HepG2 (cell line): ENCODE results near the gene SYNGAP1. TPM values are rescaled to one million over a fixed set of nuclear protein-coding genes. Genes with fewer than 3 reads are reported as not detected.
A peak's percentile ranks its signal among the peaks of the same experiment; 100 is the strongest.

Experiments
- ATAC-seq: fragments of 200-7000 bp; cut with Tn5 transposase; 3 replicates; pipeline ENCODE4 v1.9.1; 2020; ENCODE audit warnings: mild to moderate bottlenecking, moderate library complexity
- BruUV-seq: library from RNA; stranded (reverse); fragments of 400-500 nt; replicated peaks from 2 replicates; lab custom pipeline; 2021; lab: Mats Ljungman, UMichigan
- CTCF ChIA-PET: fragments of 300-600 bp; formaldehyde crosslinking; extraction: SDS; loops from one replicate; lab custom pipeline; 2021; ENCODE audit warnings: low total read pairs, inconsistent platforms, low intra/inter-chr PET ratio; lab: Yijun Ruan, JAX
- POLR2A ChIA-PET: fragments of 350-600 bp; sonication (Branson Sonifier 250); formaldehyde crosslinking; loops from one replicate; lab custom pipeline; 2020; ENCODE audit warnings: antibody characterized with exemption, inconsistent platforms; lab: Yijun Ruan, JAX
- DNase-seq: peaks from one replicate; pipeline ENCODE4 v3.0.0-alpha.2; 2015; ENCODE audit warnings: low spot score
- FAIRE-seq: peaks from 3 replicates; lab custom pipeline; 2011; peaks lifted over from hg19 to GRCh38; lab: Jason Lieb, UNC
- H2AFZ ChIP-seq: one replicate; pipeline ENCODE4 v1.6.1; 2011; ENCODE audit warnings: low read length, inconsistent platforms
- H3K27ac ChIP-seq: fragments of 300-600 bp; 3 replicates; pipeline ENCODE4 v1.8.0; 2011; ENCODE audit warnings: mixed run types, mild to moderate bottlenecking, mixed read lengths, low read length, inconsistent platforms; ENCODE audit not compliant: insufficient read depth; ENCODE audit errors: extremely low read length
- H3K27me3 ChIP-seq, 2 experiments: fragments of 200-600 bp in 1 of 2; 2 replicates in 1 of 2; 3 replicates in 1 of 2; pipeline versions ENCODE4 v1.6.0 to v1.8.0; 2011; ENCODE audit warnings: low read length in 2 of 2, mild to moderate bottlenecking in 2 of 2, moderate library complexity in 2 of 2, inconsistent platforms in 1 of 2; ENCODE audit not compliant: insufficient read depth in 2 of 2, control insufficient read depth in 1 of 2
- H3K36me3 ChIP-seq, 2 experiments: fragments of 200-600 bp in 1 of 2; replicated peaks in 1 of 2; 2 replicates in 1 of 2; 3 replicates in 1 of 2; pipeline versions ENCODE4 v1.5.1 to v1.8.0; 2011; ENCODE audit warnings: low read length in 2 of 2, inconsistent platforms in 1 of 2; ENCODE audit not compliant: insufficient read depth in 2 of 2, control insufficient read depth in 1 of 2
- H3K4me1 ChIP-seq: 2 replicates; pipeline ENCODE4 v1.5.1; 2012; ENCODE audit warnings: low read length, inconsistent platforms; ENCODE audit not compliant: insufficient read depth
- H3K4me2 ChIP-seq: 2 replicates; pipeline ENCODE4 v1.6.0; 2011; ENCODE audit warnings: low read depth, low read length, inconsistent platforms
- H3K4me3 ChIP-seq, 3 experiments: fragments of 200-600 bp in 1 of 3; sonication (generic), shearing (Covaris generic) in 1 of 3; replicated peaks in 1 of 3; 2 replicates each; pipeline ENCODE4 v1.5.1; 2011 to 2016; ENCODE audit warnings: low read length in 3 of 3, inconsistent platforms in 2 of 3, low read depth in 2 of 3, mild to moderate bottlenecking in 2 of 3, control low read depth in 1 of 3, mixed read lengths in 1 of 3; ENCODE audit not compliant: insufficient read depth in 1 of 3
- H3K79me2 ChIP-seq: one replicate; pipeline ENCODE4 v1.6.1; 2011; ENCODE audit warnings: low read length, inconsistent platforms; ENCODE audit not compliant: insufficient read depth
- H3K9ac ChIP-seq: 2 replicates; pipeline ENCODE4 v1.6.0; 2011; ENCODE audit warnings: mild to moderate bottlenecking, low read depth, low read length, inconsistent platforms; ENCODE audit not compliant: insufficient read depth
- H3K9me3 ChIP-seq: 2 replicates; pipeline ENCODE4 v1.5.1; 2012; ENCODE audit warnings: mild to moderate bottlenecking, low read length
- H4K20me1 ChIP-seq: 2 replicates; pipeline ENCODE4 v1.6.0; 2011; ENCODE audit warnings: inconsistent platforms, mild to moderate bottlenecking, low read length, moderate library complexity; ENCODE audit not compliant: insufficient read depth
- STAG1 ChIP-seq: sonication (generic); formaldehyde crosslinking; IDR thresholded peaks from 2 replicates; pipeline ENCODE4 v1.4.0; 2020; ENCODE audit warnings: missing genetic modification reagents
- WGBS: methylation state at CpG from one replicate; pipeline ENCODE4 v1.1.6; 2017; ENCODE audit warnings: low lambda C conversion rate; 5-methylcytosine and 5-hydroxymethylcytosine counted together
- in situ Hi-C: cut with HindIII; loops from 2 replicates; pipeline ENCODE4 v1.10.0; 2017; ENCODE audit warnings: low pct_unique_long_range_greater_than_20kb; ENCODE audit not compliant: extremely low pct_ligation_motif_present
- intact Hi-C: fragments of 100-400 bp; cut with micrococcal nuclease; formaldehyde crosslinking; loops from one replicate; pipeline ENCODE4 v1.10.0; 2022; ENCODE audit not compliant: unreplicated experiment
- polyA plus RNA-seq, 8 experiments: library from polyadenylated mRNA; depleted of rRNA in 3 of 8; stranded (reverse) in 7 of 8; unstranded in 1 of 8; fragments of >200 nt; fragmentation: Illumina TruSeq in 4 of 8; extraction: Trizol in 4 of 8; gene quantifications; 2 replicates each; pipeline versions ENCODE4 v1.2.1 to v1.2.3, GENCODE V29; 2011 to 2016; ENCODE audit warnings: low read depth in 4 of 8, missing spikeins in 1 of 8, mixed read lengths in 1 of 8; ENCODE audit not compliant: insufficient read depth in 1 of 8
- total RNA-seq, 5 experiments: library from RNA; depleted of rRNA; stranded (reverse); fragments of >200 nt; fragmentation: Illumina TruSeq; extraction: Trizol; gene quantifications; 2 replicates each; pipeline ENCODE4 v1.2.3, GENCODE V29; 2016; ENCODE audit warnings: low read depth in 1 of 5
- TF ChIP-seq, protein P1 (sequence below): sonication (generic); formaldehyde crosslinking; IDR thresholded peaks from 2 replicates; pipeline ENCODE4 v1.5.1; 2020; ENCODE audit warnings: mild to moderate bottlenecking, missing genetic modification reagents, moderate library complexity
- TF ChIP-seq, protein P2 (sequence below): sonication (generic); formaldehyde crosslinking; IDR thresholded peaks from 2 replicates; pipeline ENCODE4 v1.4.0; 2020; ENCODE audit warnings: missing genetic modification reagents
- TF ChIP-seq, protein P3 (sequence below): sonication (generic); formaldehyde crosslinking; IDR thresholded peaks from 2 replicates; pipeline ENCODE4 v1.5.0; 2020; ENCODE audit warnings: mild to moderate bottlenecking, missing genetic modification reagents, moderate library complexity
- TF ChIP-seq, protein P4 (sequence below): sonication (generic); formaldehyde crosslinking; IDR thresholded peaks from 2 replicates; pipeline ENCODE4 v1.5.0; 2020; ENCODE audit warnings: missing genetic modification reagents

The SYNGAP1 gene
- total and polyA plus RNA-seq, 2 of the 13 experiments (the other 11 are each of a cell fraction or from before 2014, with no cell fraction given) = 0.75 to 1.1 TPM

DNA sequence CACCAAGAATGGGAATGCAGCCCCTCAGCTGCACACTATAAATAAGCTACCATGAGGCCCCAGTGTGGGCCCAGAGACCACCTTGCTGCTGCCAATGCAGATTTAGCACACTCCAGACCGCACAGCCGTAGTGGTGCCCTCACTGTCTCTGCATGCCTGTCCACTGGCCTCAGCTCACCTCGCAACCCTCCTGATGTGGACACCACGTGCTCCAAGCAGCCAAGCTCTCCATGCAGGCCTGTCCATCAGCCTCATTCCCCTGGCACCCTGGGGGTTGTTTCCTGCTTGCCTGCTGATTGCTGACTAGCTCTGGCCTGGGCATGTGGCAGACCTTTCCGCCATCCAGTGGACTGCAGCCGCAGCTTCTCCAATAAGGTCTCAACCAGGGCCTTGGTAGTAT lies 70.8 kb downstream of the SYNGAP1 start (continued):
- TF ChIP-seq, protein P1, sequence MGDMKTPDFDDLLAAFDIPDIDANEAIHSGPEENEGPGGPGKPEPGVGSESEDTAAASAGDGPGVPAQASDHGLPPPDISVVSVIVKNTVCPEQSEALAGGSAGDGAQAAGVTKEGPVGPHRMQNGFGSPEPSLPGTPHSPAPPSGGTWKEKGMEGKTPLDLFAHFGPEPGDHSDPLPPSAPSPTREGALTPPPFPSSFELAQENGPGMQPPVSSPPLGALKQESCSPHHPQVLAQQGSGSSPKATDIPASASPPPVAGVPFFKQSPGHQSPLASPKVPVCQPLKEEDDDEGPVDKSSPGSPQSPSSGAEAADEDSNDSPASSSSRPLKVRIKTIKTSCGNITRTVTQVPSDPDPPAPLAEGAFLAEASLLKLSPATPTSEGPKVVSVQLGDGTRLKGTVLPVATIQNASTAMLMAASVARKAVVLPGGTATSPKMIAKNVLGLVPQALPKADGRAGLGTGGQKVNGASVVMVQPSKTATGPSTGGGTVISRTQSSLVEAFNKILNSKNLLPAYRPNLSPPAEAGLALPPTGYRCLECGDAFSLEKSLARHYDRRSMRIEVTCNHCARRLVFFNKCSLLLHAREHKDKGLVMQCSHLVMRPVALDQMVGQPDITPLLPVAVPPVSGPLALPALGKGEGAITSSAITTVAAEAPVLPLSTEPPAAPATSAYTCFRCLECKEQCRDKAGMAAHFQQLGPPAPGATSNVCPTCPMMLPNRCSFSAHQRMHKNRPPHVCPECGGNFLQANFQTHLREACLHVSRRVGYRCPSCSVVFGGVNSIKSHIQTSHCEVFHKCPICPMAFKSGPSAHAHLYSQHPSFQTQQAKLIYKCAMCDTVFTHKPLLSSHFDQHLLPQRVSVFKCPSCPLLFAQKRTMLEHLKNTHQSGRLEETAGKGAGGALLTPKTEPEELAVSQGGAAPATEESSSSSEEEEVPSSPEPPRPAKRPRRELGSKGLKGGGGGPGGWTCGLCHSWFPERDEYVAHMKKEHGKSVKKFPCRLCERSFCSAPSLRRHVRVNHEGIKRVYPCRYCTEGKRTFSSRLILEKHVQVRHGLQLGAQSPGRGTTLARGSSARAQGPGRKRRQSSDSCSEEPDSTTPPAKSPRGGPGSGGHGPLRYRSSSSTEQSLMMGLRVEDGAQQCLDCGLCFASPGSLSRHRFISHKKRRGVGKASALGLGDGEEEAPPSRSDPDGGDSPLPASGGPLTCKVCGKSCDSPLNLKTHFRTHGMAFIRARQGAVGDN = peak; percentile 19; the same call in 1 of the 2 replicates
- TF ChIP-seq, protein P2, sequence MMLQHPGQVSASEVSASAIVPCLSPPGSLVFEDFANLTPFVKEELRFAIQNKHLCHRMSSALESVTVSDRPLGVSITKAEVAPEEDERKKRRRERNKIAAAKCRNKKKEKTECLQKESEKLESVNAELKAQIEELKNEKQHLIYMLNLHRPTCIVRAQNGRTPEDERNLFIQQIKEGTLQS (CRISPR knock-in tag) = no peak
- TF ChIP-seq, all 625 proteins: peak for 1

DNA sequence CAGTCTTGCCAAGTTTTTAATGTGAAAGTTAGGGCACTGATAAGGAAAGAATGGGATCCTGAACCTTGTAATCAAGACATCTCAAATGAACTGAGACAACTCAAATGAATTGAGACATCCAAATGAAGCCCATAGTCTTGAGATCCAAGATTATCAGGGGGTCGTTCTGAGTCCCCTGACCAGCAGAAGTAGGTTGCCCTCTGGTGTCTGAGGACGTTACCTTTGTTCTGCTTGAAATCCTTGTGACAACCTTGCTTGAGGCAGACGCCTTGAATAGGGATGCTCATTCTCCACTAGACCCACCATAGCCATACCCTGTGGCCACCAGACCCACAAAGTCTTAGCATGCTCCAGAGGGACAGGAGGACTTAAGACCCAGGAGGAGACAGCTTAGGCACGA lies 72.2 kb downstream of the SYNGAP1 start:
- TF ChIP-seq, protein P3, sequence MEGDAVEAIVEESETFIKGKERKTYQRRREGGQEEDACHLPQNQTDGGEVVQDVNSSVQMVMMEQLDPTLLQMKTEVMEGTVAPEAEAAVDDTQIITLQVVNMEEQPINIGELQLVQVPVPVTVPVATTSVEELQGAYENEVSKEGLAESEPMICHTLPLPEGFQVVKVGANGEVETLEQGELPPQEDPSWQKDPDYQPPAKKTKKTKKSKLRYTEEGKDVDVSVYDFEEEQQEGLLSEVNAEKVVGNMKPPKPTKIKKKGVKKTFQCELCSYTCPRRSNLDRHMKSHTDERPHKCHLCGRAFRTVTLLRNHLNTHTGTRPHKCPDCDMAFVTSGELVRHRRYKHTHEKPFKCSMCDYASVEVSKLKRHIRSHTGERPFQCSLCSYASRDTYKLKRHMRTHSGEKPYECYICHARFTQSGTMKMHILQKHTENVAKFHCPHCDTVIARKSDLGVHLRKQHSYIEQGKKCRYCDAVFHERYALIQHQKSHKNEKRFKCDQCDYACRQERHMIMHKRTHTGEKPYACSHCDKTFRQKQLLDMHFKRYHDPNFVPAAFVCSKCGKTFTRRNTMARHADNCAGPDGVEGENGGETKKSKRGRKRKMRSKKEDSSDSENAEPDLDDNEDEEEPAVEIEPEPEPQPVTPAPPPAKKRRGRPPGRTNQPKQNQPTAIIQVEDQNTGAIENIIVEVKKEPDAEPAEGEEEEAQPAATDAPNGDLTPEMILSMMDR (CRISPR knock-in tag) = peak; percentile 43
- TF ChIP-seq, protein P4, sequence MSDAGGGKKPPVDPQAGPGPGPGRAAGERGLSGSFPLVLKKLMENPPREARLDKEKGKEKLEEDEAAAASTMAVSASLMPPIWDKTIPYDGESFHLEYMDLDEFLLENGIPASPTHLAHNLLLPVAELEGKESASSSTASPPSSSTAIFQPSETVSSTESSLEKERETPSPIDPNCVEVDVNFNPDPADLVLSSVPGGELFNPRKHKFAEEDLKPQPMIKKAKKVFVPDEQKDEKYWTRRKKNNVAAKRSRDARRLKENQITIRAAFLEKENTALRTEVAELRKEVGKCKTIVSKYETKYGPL (CRISPR knock-in tag) = no peak
- TF ChIP-seq STAG1 (CRISPR knock-in tag) = peak; percentile 34; the same call in 1 of the 2 replicates
- H4K20me1 ChIP-seq = no peaks in the 10 kb centered on the region
- H3K4me2 ChIP-seq = no peak overlapping the region
- FAIRE-seq (no peak), ATAC-seq (no peak), DNase-seq (no peak)
- no peak overlapping the region for H3K9ac ChIP-seq
- CTCF ChIA-PET = interaction anchor here (1.2 kb wide), 1 partner anchor 108 kb away, joined by 3 read pairs; no protein-coding TSS in a partner anchor
- POLR2A ChIA-PET = no interaction called here
- no peaks in the 10 kb centered on the region for H3K79me2 ChIP-seq
- no peaks in the 10 kb centered on the region for H3K4me1 ChIP-seq
- H3K27ac ChIP-seq = no peak overlapping the region
- H3K9me3 ChIP-seq = no peaks in the 10 kb centered on the region
- H3K4me3 ChIP-seq = no peak overlapping the region
- intact Hi-C loops (no loop called here), in situ Hi-C loops (no loop called here)
- WGBS = 4% methylated on average over 4 of the region's 4 CpGs
- H2AFZ ChIP-seq = no peak overlapping the region
- no peaks in the 10 kb centered on the region for H3K36me3 ChIP-seq
- no TSS peak for BruUV-seq
- H3K27me3 ChIP-seq = peaks cover 0 to 7% of the 10 kb centered on the region in 2 experiments; a peak in 1 of 5 replicates
